Measurements from ENCODE around the gene PRKCB.

PRKCB gene

GRCh38 chr16:23856251-23856709 is 20.5 kb downstream of the PRKCB start:
- Histone ChIP-seq H3K36me3 (ENCODE audit: control insufficient read depth, insufficient read depth, low read length) (no peaks in the 10 kb centered on the region), H3K27me3 (ENCODE audit: control insufficient read depth, insufficient read depth, low read length) (no peaks in the 10 kb centered on the region), H3K4me2 (ENCODE audit: low read length) (no peak overlapping the region), H3K79me2 (no peaks in the 10 kb centered on the region), H3K4me1 (no peaks in the 10 kb centered on the region), H3K4me3 (ENCODE audit: low read depth, low read length) (no peak overlapping the region), H3K27ac (no peak overlapping the region), H3K9ac (no peak overlapping the region), H2AFZ (no peak overlapping the region), H3K9me3 (ENCODE audit: control insufficient read depth, low read length) (no peaks in the 10 kb centered on the region)
- TF ChIP-seq, protein P1, sequence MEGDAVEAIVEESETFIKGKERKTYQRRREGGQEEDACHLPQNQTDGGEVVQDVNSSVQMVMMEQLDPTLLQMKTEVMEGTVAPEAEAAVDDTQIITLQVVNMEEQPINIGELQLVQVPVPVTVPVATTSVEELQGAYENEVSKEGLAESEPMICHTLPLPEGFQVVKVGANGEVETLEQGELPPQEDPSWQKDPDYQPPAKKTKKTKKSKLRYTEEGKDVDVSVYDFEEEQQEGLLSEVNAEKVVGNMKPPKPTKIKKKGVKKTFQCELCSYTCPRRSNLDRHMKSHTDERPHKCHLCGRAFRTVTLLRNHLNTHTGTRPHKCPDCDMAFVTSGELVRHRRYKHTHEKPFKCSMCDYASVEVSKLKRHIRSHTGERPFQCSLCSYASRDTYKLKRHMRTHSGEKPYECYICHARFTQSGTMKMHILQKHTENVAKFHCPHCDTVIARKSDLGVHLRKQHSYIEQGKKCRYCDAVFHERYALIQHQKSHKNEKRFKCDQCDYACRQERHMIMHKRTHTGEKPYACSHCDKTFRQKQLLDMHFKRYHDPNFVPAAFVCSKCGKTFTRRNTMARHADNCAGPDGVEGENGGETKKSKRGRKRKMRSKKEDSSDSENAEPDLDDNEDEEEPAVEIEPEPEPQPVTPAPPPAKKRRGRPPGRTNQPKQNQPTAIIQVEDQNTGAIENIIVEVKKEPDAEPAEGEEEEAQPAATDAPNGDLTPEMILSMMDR (IDR thresholded peaks at IDR 0.05) = no peak

DNA sequence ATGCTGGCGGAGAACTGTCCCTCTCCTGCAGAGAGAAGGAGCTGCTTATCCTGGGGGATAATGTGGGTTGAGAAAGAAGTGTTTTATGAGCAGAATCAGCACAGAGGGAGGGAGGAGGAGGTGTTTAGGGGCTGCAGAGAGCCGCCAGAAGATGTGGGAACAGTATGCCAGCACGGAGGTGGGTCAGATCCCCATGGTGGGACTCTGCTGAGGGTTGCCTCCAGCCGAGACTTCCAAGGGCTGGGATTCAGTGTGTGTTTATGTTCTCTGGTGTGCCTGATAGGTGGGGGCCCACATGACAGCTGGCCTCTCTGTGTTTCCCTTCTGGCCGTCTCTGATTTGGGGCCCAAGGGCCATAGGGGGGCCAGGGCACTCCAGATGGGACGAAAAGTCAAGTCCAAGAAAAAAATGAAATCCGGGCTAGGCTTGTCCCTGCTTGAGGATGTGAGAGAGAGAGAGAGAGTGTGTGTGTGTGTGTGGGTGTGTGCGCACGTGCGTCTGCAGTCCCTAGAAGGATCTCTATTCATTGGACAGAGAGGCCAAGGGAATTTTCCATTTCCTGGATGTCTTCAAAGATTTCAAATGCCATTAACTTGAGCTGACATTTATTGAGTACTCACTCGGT is 21.6 kb downstream of the PRKCB start:
- TF ChIP-seq, protein P1 (IDR thresholded peaks at IDR 0.05) = no peak

DNA sequence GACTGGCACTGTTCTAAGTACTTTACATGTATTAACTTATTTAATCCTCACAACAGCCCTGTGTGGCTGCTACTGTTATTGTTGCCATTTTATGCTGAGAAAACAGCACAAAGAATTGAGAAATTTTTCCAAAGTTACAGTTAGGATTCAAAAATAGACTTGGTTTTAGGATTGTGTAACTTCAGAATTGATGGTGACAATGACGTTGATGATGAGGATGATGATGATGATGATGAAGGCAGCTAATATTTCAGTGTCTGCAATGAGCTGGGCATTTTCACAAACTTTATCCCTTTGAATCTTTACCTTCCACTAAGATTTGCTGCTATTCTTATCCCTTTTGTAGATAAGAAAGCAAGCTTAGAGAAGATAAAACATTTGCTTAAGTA is 22.1 kb downstream of the PRKCB start:
- TF ChIP-seq, protein P1 (IDR thresholded peaks at IDR 0.05) = no peak
- no peaks in the 10 kb centered on the region for H3K4me1 ChIP-seq

More for the DNA sequence above, 21.6 kb downstream of the PRKCB start:
- Histone ChIP-seq H3K27ac (no peak overlapping the region), H3K4me1 (no peaks in the 10 kb centered on the region), H3K4me3 (ENCODE audit: low read depth, low read length) (no peak overlapping the region), H2AFZ (no peak overlapping the region), H3K36me3 (ENCODE audit: control insufficient read depth, insufficient read depth, low read length) (no peaks in the 10 kb centered on the region), H3K79me2 (no peaks in the 10 kb centered on the region), H3K9me3 (ENCODE audit: control insufficient read depth, low read length) (no peaks in the 10 kb centered on the region), H3K9ac (no peak overlapping the region), H3K4me2 (ENCODE audit: low read length) (no peak overlapping the region), H3K27me3 (ENCODE audit: control insufficient read depth, insufficient read depth, low read length) (no peaks in the 10 kb centered on the region)

DNA sequence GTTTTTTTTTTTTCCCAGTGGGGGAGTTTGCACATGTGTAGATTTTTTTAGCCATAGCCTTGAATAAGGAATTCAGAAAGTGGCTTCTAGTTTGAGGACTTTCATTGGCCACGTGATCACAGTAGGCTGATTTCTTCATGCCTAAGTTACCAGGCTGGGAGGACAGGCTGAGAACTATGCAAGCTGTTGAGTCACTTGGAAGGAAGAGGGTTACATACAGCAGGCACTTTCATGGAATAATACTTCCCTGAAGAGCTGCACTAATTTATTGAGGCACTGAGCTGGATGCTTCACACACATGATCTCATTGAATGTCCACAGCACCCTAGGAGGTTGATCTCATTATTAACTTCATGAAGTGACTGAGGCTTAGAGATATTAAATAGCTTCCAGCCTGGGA is 22.8 kb downstream of the PRKCB start:
- Histone ChIP-seq H3K9ac (no peak overlapping the region), H3K4me1 (no peaks in the 10 kb centered on the region), H3K4me3 (ENCODE audit: low read depth, low read length) (no peak overlapping the region), H2AFZ (no peak overlapping the region), H3K4me2 (ENCODE audit: low read length) (no peak overlapping the region), H3K36me3 (ENCODE audit: control insufficient read depth, insufficient read depth, low read length) (no peaks in the 10 kb centered on the region), H3K27ac (no peak overlapping the region), H3K27me3 (ENCODE audit: control insufficient read depth, insufficient read depth, low read length) (no peaks in the 10 kb centered on the region), H3K79me2 (no peaks in the 10 kb centered on the region), H3K9me3 (ENCODE audit: control insufficient read depth, low read length) (no peaks in the 10 kb centered on the region)
- TF ChIP-seq, protein P1 (IDR thresholded peaks at IDR 0.05) = no peak

More for the DNA sequence above, 22.1 kb downstream of the PRKCB start:
- Histone ChIP-seq H3K9ac (no peak overlapping the region), H2AFZ (no peak overlapping the region), H3K27ac (no peak overlapping the region), H3K79me2 (no peaks in the 10 kb centered on the region), H3K36me3 (ENCODE audit: control insufficient read depth, insufficient read depth, low read length) (no peaks in the 10 kb centered on the region), H3K27me3 (ENCODE audit: control insufficient read depth, insufficient read depth, low read length) (no peaks in the 10 kb centered on the region), H3K4me2 (ENCODE audit: low read length) (no peak overlapping the region), H3K4me3 (ENCODE audit: low read depth, low read length) (no peak overlapping the region), H3K9me3 (ENCODE audit: control insufficient read depth, low read length) (no peaks in the 10 kb centered on the region)

- no peaks in the 10 kb centered on the region for H3K27me3 ChIP-seq (ENCODE audit: control insufficient read depth, insufficient read depth, low read length)
- H3K4me2 ChIP-seq (ENCODE audit: low read length) = no peak overlapping the region
- no peaks in the 10 kb centered on the region for H3K36me3 ChIP-seq (ENCODE audit: control insufficient read depth, insufficient read depth, low read length)
- no peak overlapping the region for H3K4me3 ChIP-seq (ENCODE audit: low read depth, low read length)
- no peaks in the 10 kb centered on the region for H3K4me1 ChIP-seq
- H3K9me3 ChIP-seq (ENCODE audit: control insufficient read depth, low read length) = no peaks in the 10 kb centered on the region
- H2AFZ ChIP-seq = no peak overlapping the region
- TF ChIP-seq, protein P1 (IDR thresholded peaks at IDR 0.05) = no peak
- H3K79me2 ChIP-seq = no peaks in the 10 kb centered on the region
- H3K9ac ChIP-seq = no peak overlapping the region
- H3K27ac ChIP-seq = no peak overlapping the region
Measured at GRCh38 chr16:23859713-23860269, 24.0 kb downstream of the PRKCB start.

All from parathyroid adenoma (tissue), 2 donors.